HG03108 (cell line): ENCODE measurements around the gene RAMP3.
"Not testable (repeated sequence)": the region's sequence is repeated elsewhere in the genome, so short reads cannot be mapped to it uniquely, and the experiment has no call there.

Experiments
- ATAC-seq: cut with Tn5 transposase; IDR thresholded peaks from one replicate; pipeline ENCODE4 v1.9.1; 2021; ENCODE audit warnings: moderate library complexity; ENCODE audit not compliant: unreplicated experiment

RAMP3 gene

DNA sequence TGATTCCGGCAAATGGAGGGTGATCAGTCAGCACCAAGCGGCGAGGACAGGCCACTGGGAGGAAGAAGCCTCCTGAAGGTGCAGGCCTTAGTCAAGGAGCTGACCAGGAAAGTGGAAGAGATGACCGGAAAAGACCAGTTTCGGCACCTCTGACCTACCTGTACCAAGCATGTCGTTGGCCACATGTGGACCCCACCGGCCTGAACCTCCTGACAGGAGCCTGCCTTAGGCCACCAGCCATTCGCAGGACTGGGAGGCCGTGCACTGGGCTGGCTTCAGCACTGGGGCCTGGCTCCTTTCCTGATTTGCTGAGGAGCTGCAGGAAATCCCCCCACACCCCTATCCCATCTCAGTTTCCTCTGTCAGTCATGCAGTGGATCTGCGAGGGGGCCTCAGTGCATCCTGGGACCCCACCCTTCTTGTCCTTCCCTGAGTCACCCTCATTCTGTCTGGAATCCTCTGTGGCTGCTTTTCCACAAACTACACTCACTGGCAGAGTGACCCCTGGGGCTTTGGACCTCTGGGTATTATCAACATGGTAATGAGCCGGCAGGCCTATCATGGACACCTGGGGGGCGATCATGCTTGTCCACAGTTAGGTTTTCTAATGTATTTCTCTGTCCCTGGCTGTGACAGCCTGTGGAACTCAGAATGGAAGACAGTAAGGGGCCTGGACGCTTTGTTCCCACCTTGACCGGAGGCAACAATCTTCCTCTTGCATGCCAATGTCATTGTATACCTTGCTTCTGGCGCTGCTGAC, 33.0 kb downstream of the RAMP3 start:
- no peak for ATAC-seq

DNA sequence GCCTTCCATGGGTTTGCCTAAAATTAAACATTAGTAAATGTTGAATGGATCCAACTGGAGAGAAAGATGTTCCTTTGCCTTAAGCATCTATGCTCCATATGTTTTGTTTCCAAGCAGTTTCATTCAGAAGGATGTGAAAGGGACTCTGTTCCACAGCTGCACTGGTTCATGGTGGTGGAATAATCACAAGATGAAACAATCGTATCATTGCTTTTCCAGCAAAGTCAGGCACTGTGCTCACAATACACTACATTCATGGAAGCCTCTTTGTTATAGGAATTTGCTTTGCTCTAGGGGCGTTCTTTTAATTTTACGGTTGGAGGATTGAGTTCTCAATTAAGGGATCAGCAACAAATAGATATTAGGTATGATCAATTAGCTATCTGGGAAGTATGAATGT, 33.8 kb downstream of the RAMP3 start:
- no peak for ATAC-seq

- ATAC-seq: no peak
Measured at GRCh38 chr7:45192621-45193041, 35.0 kb downstream of the RAMP3 start.

DNA sequence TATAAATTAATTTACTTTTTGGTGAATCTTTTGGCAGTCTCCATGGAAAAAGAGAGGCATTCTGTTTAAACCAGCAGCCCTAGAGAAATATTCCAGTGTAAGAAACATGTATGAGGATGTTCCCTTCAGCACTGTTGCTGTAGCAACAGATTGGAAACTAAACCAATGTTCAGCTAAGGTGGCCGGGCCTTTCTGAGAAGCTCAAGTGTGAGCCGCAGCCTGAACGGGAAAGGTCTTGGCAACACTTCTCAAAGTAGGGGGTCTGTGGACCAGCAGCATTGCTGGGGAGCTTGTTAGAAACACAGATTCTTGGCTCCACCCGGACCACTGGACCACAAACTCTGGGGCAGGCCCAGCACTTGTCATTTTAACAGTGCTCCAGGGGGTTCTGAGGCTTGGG, 36.2 kb downstream of the RAMP3 start:
- no peak for ATAC-seq

DNA sequence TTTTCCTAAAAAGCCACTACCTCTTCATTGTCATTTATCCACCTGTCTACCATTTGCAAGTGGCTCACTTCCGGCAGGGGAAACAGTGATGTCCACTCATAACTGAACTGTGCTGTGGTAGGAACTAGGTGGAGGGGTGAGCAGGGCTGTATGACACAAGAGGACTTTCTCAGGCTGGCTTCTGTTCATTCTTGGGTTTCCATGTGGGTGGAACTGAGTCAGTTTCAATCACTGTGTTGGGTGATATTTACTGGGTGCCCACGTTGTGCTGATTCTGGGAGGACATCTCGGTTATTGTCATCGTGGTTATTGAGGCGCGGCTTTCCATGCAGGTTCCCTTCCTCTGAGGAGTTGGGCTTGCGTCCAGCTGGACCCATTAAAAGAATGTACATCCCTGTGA, 38.8 kb downstream of the RAMP3 start:
- peak; percentile 66 for ATAC-seq

DNA sequence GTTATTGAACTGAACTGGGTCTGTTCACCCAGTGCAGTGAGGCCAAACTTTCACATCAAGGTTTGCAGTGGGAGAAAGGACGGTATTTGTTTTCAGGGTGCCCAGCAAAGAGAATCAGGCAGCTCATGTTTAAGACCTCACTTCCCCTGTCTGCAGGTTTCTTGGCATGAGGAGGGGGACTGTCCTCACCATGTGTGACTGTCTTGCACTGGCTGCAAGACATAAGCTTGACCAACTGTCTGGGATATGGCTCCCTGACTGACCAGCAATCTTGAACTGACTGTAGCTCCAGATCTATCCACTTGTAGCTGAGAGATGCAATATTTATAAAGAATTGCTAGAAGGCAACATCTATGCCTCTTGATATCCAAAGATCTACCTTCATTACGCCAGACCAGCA, 39.9 kb downstream of the RAMP3 start:
- ATAC-seq: no peak

DNA sequence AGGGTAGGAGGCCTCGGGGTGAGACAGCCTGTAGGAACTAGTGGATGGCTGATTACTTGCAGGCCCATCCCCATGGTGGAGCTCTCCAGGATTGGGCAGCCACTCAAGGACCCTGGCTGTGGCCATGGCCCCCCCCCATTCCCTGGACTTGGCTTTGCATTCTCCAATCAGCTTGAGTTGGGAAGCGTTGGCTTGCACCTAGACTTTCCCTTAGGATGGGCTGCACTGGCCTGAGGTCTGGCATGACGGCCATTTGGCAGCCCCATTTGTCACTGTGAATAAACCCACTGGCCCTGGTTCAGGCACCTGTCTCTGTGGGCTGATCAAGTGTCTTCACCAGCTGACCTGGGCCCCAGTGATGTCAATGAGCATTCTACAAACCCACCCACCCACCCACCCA, 41.4 kb downstream of the RAMP3 start:
- ATAC-seq: no peak

DNA sequence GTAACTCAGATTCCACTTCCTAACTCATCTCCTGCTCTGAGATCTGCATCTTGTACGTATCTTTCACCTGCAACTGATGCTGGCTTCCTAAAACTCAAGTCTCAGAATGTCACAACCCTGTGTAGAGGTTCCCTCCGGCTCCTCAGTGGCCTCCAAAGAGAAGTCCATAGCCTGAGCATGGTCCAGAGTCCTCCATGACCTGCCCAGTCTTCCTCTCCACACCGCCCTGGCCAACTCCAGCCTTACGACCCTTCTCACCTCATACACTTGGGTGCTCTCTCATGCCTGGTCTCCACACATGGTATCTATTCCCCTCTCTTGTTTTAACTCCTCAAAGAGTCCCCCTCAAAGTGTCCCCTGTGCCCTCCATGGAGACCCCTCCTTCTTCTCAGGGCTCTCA, 41.9 kb downstream of the RAMP3 start:
- ATAC-seq: no peak

GRCh38 chr7:45202625-45203024, 45.0 kb downstream of the RAMP3 start:
- ATAC-seq: no peak

DNA sequence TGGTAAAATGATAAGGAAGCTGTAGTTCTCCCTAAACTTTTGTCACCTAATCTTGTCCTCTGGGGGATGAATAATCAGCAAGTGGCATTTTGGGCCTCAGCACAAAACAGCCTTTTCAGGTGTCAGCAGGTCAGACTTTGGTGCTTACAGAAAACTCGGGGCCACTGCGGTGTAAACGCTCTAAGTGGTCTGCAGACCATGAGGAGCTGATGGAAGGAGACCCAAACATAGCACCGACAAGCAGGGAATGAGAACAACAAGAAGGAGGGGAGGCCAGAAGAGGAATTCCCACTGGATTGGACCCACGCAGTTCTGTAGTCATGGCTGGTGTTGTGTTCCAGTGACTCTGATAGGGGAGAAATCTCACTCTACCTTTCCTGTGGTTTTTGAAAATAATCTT, 45.4 kb downstream of the RAMP3 start:
- no peak for ATAC-seq

DNA sequence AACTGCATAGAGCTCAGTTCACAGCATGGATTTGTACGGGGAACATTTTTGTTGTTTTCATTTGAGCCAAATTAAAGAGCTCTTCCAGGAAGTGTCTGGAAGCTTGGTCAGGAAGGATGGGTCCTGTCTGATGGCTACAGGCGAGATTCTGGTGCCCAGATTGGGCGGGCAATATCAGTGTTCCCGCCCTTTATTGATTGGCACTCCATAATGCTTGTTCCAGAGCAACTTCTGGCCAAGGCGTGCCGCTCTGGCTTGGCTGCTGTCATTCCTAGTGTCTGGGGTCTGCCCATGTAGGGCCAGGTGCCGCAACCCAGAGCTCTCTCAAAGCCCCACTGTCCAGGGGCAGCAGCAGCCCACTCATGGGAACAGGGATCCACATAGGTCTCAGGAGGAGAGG, 45.9 kb downstream of the RAMP3 start:
- no peak for ATAC-seq

DNA sequence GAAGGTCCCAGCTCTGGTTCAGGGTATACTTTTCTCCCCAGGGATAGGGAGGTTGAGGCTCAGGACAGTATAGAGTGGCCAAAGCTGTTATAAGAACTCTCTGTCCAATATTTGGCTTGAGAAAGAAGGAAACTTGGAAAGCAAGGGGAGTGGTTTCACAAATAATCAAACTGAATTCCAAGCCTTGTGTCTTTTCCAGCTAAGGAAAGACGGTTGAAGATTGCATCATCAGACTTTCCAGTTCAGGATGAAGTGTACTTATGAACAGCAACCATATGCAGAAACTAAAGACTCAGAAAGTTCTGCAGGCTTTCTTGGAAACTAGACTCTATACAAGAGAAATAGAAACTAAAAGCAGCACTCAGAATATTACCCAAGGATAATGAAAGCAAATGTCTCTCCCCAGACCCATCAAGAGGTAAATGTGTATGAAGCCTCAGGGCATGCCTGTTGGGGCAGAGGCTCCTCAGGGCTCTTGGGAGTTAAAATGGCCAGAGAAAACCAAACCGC, 46.4 kb downstream of the RAMP3 start:
- ATAC-seq: no peak

DNA sequence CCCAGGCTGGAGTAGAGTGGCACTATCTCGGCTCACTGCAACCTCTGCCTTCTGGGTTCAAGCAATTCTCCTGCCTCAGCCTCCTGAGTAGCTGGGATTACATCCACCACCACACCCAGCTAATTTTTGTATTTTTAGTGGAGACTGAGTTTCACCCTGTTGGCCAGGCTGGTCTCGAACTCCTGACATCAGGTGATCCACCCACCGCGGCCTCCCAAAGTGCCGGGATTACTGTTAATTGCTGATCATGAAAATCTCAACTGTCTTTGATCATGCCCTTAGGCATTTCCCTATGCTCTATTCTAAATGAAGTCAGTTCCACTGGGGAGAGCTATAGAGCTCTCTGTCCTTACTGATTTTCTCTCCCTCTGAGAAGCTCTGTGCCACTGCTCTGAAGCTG, 48.7 kb downstream of the RAMP3 start:
- ATAC-seq: not testable (repeated sequence)

- ATAC-seq: not testable (repeated sequence)
Measured at GRCh38 chr7:45209909-45210308, 52.3 kb downstream of the RAMP3 start.

DNA sequence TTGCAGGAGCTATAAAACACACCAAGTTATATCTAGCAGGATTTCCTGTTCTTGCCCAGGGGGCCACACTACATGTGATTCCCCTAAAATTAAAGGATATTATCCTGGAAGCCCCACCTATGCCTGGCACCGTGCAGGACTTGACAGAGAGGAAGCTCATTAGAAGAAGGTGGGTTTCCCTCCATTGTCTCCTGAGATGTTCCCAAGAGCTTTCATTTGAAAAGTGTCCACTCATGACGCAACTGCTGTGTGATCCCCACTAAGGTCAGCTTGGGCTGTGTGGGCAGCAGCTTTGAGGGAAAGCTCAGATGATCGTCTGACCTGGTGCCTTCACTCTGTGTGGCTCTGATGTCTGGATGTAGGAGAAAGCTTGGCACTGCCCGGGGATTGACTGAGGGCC, 53.5 kb downstream of the RAMP3 start:
- ATAC-seq: no peak

- ATAC-seq: no peak
Measured at GRCh38 chr7:45211958-45212357, 54.4 kb downstream of the RAMP3 start.

GRCh38 chr7:45212606-45213005, 55.0 kb downstream of the RAMP3 start:
- no peak for ATAC-seq

GRCh38 chr7:45215601-45216062, 58.0 kb downstream of the RAMP3 start:
- ATAC-seq: no peak

DNA sequence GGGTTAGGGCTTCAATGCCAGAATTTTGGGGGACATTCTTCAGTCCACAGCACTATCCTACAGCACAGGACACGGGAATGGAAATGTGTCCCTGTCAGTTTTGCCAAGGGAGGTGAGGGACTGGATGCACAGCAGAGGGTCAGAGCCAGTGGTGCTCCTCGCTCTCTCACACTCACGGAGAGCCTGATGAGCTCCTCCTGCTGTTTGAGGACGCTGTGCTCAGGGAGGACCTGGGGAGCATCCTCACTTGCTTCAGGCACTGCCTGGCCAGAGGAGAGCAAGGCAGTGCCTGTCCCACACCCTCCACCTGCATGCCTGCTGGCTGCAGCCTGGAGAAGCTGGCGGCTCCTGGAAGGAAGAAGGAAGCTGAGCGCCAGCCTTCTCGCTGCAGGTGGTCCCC, 58.6 kb downstream of the RAMP3 start:
- ATAC-seq: no peak

GRCh38 chr7:45216622-45217165, 59.1 kb downstream of the RAMP3 start:
- ATAC-seq: no peak

DNA sequence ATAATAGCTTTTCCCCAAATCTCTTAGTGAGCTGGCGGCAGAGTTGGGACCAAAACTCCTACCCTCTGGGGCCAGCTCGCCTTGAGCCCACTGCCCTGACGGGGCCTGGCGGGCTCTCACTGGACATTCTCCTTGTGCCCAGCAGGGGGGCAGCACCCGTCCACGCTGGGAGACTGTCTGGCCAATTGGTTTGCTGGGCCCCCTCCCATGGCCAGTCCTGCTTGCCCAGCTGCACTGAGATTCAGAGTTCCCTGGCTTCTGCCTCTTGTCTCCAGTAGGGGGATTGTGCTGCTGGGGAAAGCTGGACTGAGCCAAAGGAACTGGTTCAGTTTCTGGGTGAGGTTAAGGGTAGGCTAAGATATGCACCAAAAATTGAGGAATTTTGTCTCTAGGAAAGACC, 59.8 kb downstream of the RAMP3 start:
- no peak for ATAC-seq

GRCh38 chr7:45219130-45219529, 61.5 kb downstream of the RAMP3 start:
- no peak for ATAC-seq
